NCI-H2171 treated with DMSO at 0.1 percent for 48 hours (cell line): ENCODE data around the gene RNF31.
A peak's percentile ranks its signal among the peaks of the same experiment; 100 is the strongest.

ENCODE experiments used
- DNase-seq: peaks from one replicate; lab custom pipeline; 2025; lab: John Stamatoyannopoulos, UW

Gene RNF31

DNA sequence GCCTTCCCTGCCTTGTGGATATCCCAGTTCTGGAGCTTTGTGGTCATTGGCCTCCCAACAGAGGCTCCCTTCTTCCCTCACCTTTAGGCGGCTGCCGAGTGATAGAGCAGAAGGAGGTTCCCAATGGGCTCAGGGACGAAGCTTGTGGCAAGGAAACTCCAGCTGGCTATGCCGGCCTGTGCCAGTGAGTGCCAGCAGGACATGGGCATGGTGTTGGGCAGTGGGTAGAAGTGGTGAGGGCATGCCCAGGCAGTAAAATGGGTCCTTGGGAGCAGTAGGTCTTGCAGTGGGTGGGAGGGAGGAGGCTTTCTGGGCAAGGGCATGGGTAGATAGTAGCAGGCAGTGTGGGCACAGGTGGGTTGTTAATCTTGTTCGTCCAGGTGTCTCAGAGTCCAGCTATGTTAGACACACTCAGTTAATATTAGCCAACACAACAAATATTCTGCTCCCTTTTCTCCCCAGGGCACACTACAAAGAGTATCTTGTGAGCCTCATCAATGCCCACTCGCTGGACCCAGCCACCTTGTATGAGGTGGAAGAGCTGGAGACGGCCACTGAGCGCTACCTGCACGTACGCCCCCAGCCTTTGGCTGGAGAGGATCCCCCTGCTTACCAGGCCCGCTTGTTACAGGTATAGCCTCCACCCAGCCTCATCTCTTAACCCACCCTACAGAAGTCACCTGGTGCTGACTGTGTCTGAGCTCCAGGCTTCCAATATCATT lies 12.6 kb downstream of the RNF31 start:
- no peak for DNase-seq

DNA sequence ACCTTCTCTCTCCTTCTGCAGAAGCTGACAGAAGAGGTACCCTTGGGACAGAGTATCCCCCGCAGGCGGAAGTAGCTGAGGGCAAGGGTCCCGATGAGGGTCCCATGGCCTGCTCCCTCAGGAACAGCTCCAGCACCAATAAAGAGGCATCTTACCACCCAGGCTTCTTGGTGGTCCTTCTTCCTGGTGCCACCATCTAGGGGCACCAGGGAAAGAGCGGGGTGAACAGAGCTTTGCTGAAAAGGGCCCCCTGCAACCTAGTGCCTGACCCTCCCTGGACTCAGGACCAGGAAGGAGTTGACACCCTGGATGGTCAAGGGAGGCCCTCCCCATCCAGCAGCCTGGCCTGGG lies 13.2 kb downstream of the RNF31 start:
- no peak for DNase-seq

DNA sequence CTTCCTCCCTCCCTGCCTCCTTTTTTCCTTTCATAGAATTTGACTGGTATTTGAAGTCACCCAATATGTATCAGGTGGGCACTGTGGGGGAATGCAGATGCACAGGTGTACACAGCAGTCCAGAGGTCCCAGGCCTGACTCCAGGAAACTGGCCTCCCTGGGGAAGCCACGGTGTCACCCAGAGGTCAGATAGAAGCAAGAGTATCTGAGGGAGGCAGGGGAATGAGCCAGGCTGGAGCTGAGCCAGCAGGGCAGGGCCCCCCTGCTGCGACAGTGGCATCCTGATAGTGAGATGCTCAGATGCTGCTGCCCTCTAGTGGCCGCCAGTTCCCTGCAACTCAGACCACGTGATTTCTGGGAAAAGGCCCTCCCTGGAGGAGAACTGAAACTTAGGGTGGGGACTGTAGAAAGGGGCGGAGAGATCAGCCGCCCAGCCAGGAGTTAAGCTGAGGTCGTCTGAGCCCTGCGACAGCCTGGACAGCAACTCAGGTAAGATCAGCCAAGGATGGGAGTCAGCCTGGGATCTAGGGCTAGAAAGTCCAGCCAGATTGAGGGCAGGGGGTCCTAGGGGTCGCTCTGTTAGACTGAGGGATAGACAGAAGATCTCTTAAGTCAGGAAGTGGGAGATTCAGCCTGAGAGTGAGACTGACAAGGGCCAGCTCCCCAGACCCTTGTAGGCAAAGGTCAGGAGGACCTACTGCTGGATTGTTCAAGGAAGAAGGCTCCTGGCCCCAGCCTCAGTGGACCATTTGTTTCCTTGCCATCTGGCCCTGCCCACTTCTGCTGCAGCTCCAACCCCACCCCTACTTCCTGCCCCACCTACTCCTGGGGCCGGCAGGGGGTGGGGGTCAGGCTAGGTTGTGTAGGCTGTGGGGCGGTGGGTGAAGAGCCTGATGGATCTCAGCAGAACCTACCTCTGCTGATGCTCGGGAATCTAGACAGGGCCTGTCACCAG lies 13.8 kb downstream of the RNF31 start, which contains the start of gene IRF9:
Gene IRF9 (plus strand): TSS at position 416 of the 955 bp plus-strand sequence. CDS start 880 bp downstream, outside the sequence.
- DNase-seq = peak; percentile 97

DNA sequence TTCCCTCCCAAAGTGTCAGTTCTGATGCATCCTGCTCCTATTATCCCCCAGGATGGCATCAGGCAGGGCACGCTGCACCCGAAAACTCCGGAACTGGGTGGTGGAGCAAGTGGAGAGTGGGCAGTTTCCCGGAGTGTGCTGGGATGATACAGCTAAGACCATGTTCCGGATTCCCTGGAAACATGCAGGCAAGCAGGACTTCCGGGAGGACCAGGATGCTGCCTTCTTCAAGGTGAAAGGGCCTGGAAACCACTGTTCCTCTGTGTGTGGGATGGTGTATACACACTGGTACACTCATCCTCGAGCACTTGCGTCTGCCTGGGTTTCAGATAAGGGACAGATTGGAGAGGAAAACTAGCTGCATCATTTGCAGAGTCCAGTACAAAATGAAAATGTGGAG lies 14.8 kb downstream of the RNF31 start:
- DNase-seq = no peak

DNA sequence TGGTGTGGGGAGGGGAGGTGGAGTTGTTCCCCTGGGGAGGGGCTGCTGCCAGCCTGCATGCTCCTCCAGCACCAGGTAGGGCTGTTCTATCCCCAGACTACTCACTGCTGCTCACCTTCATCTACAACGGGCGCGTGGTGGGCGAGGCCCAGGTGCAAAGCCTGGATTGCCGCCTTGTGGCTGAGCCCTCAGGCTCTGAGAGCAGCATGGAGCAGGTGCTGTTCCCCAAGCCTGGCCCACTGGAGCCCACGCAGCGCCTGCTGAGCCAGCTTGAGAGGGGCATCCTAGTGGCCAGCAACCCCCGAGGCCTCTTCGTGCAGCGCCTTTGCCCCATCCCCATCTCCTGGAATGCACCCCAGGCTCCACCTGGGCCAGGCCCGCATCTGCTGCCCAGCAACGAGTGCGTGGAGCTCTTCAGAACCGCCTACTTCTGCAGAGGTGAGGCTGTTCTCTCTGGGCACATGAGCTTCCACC lies 17.3 kb downstream of the RNF31 start:
- no peak for DNase-seq

DNA sequence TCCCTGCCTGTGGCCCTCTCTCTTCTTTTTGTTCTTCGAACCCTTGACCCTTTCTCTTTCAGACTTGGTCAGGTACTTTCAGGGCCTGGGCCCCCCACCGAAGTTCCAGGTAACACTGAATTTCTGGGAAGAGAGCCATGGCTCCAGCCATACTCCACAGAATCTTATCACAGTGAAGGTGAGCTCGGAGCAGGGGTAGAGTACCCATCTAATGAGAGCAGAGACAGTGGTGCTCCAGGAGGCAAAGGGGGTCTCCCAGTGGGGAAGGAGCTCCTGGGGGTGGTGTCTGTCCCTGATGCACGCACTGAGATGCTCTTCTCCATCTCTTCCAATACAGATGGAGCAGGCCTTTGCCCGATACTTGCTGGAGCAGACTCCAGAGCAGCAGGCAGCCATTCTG lies 18.5 kb downstream of the RNF31 start:
- no peak for DNase-seq

DNA sequence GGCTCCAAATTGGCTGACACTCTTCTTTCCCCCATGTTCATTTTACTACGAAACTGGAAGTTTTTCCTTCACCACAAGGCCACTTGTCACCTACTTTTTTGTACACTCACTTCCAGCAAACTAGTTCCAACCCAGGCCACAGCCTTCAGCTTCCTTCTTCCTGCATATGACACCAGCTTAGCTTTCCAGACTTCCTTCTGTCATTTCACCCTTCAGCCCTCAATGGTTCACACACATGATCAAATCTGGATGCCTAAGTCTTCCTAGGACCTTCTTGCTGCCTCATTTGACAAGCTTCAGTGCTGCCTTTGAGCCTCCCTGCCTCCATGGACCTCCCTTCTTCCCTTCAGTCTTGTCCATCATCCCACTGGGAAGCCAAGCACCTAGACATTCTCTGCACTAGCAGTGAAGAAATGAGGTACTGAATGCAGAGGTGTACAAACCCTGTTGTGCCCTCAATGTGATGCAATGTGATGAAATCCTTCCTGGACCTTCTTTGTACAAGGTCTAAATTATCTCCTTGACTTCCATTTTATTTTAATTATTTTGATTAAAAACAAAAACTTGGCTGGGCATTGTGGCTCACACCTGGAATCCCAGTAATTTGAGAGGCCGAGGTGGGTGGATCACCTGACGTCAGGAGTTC lies 20.3 kb downstream of the RNF31 start:
- DNase-seq = no peak

DNA sequence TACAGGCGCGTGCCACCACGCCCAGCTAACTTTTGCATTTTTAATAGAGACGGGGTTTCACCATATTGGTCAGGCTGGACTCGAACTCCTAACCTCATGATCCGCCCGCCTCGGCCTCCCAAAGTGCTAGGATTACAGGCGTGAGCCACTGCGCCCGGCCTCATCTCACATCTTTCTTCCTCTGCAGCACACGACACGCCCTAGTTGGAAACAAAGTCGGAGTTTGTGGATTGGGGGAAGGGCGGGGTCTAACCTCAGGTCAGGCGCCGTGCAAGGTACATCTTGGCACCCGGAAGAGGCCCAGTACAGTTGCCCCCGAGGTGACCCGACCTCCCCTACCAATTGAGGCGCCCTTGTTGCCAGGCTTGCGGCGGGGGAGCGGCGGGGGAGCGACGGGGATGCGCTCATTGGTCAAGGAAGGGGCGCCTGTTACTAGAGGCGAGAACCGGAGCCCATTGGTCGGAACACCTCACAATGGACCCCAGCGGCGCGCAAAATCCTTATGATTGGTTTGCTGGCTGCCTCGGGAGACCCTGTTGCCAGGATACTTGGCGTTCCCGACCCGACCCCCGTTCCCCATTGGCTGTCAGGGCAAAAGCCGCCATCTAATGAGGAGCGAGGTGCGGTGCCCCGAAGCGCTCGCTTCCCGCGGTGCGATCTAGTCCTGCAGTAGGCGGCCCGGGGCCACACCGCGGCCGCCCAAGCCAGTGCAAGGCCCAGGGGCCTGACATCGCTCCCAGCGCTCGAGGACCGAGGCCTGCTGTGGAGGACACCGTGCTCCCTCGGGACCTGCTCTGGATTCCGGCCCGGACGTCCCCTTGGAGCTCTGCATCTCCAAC lies 24.3 kb downstream of the RNF31 start, which contains the start of gene REC8:
Gene REC8 (plus strand): TSS at position 659 of the 839 bp plus-strand sequence. CDS start 473 bp downstream, outside the sequence.
- peak; percentile 100 for DNase-seq

DNA sequence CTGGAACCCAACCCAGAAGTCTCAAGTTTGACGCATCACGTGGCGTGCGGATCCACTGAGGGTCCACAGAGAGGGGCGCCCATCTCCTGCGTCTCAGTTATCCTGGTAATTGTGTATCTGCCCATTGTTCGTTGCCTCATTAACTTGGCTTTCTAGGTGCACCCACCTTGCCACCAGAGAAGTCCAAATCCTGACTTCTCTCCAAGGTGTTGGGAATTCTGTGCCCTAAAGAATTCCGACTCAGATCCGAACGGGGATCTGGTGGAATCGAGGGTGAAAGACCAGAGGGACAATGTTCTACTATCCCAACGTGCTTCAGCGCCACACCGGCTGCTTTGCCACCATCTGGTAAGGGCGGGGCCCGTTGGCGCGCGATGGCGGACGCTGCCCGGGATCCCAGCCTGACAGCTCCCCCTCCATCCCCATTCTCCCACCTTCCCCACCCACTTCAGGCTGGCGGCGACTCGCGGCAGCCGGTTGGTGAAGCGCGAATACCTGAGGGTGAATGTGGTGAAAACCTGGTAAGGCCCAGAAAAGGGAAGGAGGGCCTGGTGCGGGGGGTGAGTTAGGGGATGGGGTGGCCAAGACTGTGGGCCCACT lies 25.1 kb downstream of the RNF31 start:
- peak; percentile 54 for DNase-seq

DNA sequence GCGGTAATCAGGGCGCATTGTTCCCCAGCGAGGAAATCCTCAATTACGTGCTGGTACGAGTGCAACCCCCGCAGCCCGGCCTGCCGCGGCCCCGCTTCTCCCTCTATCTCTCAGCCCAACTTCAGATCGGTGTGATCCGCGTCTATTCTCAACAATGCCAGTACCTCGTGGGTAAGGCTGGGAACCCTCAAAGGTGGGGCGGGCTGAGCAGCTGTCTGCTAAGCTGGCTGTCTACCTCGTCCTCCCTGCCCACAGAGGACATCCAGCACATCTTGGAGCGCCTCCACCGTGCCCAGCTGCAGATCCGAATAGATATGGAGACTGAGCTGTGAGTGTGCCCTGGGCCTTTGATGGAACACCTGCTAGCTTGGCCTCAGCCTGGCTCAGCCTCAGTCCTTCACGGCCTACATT lies 25.6 kb downstream of the RNF31 start:
- peak; percentile 19 for DNase-seq

DNA sequence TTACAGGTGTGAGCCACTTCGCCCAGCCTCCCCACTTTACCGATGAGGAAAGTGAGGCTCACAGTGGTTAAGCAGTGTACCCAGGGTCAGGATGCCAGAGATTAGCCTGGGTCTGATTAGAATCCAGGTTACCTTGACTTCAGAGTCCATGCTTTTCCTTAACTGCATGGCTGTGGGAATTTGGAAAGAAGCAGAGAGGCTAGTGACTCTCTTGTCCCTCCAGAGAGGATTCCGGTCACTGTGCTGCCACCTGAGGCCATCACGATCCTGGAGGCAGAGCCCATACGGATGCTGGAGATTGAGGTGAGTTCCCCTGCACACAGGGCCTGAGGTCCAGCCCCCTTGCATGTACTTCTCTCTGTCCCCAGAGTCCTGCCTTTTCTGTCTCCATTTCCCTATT lies 29.3 kb downstream of the RNF31 start:
- no peak for DNase-seq

DNA sequence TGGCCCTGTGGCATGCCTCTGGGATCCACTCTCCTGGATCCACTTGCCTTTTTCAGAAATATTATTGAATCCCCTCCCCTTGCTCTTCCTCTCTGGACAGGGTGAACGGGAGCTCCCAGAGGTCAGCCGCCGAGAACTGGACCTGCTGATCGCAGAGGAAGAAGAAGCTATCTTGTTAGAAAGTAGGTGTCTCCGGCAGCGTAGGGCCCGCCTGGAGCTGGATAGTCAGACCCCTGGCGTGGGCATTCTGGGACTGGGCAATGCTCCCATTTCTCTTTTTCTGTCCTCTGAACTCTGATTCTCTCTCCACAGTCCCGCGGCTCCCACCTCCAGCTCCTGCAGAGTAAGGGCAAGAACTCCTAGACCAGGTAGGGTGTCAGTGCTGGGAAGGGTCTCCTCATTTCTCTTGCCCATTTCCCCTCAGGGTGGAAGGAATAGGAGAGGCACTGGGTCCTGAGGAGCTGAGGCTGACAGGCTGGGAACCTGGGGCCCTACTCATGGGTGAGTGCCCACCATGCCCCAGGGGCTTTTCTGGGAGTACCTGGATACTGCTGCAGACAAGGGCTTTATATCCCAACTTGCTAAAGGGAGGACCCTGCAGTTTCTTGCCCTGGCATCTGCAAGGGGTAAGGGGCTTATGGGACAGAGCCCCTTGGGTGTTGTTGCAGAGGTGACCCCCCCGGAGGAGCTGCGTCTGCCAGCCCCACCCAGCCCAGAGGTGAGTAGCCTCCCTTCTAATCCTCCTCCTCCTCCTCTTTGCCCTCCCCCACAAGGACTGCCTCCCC lies 29.9 kb downstream of the RNF31 start:
- no peak for DNase-seq

DNA sequence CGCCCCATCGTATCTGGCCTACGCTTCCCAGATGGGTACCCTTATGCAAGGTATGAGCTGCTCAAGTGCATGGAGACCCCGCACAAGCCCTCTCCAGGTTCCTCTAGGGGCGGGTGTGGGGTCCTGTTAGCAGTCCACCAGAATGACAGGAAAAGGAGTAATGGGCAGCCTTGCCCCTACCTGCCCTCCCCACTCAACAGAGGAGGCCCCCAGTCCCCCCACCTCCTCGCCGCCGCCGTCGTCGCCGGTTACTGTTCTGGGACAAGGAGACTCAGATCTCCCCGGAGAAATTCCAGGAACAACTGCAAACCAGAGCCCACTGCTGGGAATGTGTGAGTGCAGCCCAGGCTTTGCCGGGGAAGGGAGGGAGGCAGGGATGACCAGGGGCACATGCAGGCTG lies 30.6 kb downstream of the RNF31 start:
- no peak for DNase-seq

DNA sequence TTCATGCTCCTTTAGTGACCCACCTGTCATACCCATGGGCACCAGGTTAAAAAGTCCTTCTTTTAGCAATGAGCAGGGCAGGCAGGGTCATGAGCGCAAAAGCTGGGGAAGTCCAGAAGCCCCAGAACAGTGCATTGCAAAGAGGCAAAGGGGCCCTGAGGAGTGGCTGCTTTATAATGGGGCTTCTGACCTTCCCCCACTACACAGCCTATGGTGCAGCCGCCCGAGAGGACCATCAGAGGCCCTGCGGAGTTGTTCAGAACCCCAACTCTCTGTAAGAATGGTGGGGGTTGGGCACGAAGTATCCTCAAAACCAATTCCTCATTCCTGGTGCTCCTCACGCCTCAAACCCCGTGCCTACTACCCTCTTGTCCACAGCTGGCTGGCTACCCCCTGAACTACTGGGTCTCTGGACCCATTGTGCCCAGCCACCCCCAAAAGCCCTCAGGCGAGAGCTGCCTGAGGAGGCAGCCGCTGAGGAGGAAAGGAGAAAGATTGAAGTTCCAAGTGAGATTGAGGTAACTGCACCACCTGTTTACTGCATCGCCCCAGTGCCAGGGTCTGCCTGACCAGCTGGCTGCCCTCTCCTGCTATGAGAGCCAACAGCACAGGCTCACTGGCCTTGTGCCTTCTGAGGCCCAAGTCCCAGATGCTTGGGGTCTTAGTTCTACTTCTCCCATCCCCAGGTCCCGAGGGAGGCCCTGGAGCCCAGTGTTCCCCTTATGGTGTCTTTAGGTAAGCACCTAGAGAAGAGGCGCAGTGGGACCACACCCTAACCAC lies 31.3 kb downstream of the RNF31 start:
- DNase-seq = no peak

DNA sequence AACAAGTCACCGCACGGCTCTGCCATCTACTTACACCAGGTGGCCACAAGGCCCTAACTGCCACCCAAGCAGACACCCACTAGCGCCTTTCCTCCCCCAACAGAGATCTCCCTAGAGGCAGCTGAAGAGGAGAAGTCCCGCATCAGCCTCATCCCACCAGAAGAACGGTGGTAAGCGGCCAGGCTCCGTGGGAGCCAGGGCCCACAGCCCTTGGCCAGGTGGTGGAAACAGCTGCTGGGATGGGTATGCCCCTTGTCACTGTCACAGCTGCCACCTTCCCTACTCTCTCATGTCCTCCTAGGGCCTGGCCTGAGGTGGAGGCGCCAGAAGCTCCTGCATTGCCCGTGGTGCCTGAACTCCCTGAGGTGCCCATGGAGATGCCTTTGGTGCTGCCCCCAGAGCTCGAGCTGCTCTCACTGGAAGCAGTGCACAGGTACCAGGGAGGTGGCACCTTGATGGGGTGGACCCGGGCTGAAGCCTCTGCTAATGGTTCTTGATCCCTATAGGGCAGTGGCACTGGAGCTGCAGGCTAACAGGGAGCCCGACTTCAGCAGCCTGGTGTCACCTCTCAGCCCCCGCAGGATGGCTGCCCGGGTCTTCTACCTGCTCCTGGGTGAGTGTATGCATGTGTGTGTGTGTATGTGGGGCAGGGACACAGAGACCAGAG lies 32.1 kb downstream of the RNF31 start:
- no peak for DNase-seq

DNA sequence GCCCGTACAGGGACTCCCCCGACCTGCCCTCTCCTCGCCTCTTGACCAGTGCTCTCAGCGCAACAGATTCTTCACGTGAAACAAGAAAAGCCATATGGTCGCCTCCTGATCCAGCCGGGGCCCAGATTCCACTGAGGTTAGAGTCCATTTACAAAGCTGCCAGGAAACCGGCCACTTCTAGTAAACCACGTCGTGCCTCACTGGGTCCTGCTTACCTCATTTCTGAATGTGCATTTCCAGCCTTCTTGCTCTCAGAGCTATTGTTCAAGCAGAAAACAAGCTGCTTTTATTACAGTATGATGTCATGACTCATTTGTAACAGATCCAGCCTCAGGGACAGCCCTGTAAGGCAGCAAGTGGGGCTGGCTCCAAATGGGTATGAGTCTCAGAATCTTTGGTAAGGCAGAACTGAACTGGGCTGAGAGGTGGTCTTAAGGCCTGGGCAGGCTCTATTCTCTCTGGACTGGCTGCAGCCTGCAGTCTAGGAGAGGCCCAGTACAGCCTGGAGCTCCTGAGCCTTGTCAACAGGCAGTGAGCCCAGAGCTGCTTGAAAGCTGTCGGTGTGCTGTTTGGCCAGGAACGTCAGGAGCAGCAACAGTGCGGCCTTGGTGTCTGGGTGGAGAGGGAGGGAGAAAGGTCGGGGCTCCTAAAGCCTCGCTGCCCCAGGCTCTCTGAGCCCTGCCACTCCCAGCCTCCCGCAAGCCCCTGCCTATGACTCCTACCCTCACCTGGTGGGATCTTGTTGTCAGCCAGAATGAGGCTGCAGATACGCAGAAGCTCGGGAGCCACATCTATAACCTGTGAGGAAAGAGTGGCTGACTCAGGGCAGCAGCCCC lies 32.9 kb downstream of the RNF31 start:
- no peak for DNase-seq

DNA sequence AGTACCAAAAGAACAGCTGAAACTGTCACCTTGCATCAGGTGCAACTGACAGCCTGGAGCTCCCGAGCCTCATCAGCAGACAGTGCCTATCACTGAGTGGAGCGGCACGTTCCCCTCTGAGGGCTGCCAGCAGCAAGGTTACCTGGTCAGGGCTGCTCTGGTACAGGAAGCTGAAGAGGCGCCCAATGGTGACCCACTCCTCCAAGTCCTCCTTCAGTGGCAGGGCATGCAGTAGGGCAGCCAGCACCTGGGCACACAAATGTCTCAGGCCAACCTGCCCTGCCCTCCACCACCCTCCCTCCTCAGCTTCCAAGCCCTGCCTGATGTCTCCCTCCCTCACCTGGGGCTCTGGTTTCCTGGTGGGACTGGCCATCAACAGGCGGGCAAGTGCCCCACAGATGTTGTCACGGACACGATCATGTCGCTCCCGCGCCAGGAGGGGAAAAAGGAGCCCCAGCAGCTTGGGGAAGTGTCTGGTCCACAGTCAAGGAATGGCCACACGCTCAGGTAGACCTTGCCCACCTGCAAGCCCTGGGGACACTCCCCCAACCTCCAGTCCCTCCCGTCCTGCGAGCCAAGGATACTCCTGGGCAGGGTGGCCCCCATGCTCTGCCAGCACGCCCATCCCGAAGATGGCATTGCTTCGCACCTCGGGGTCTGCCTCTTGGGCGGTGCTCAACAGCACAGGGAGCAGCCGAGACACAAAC lies 34.2 kb downstream of the RNF31 start:
- no peak for DNase-seq
